ENCODE data around the gene ACBD3. TPM values are rescaled to one million over a fixed set of nuclear protein-coding genes. Genes with fewer than 3 reads are reported as not detected.
A peak's percentile ranks its signal among the peaks of the same experiment; 100 is the strongest.

Gene ACBD3
- total RNA-seq, 2 donors from 2014 or later: 44.7 to 59.8 TPM

GRCh38 chr1:226223157-226223785 is 36.7 kb upstream of the ACBD3 start, which contains the start of gene MIXL1:
MIXL1 (plus strand) TSS chr1:226223664; CDS start chr1:226223682, 18 bp downstream.
- H3K36me3 ChIP-seq: no peaks in the 10 kb centered on the region
- no peaks in the 10 kb centered on the region for H3K27me3 ChIP-seq (replicated peaks; ENCODE audit: insufficient read depth)
- no peak for ATAC-seq (ENCODE audit: insufficient number of reproducible peaks, low FRiP score, low read depth)
- H3K4me1 ChIP-seq (ENCODE audit: control insufficient read depth in 1 of 2, low read depth in 2 of 2): peaks cover 0 to 4% of the 10 kb centered on the region in 2 donors
- no peaks in the 10 kb centered on the region for H3K9me3 ChIP-seq
- no peak for TF ChIP-seq CTCF (IDR thresholded peaks at IDR 0.05)
- H3K27ac ChIP-seq: no peak within 1 kb of the TSS
- no peak for DNase-seq (ENCODE audit: low spot score)
- peak within 1 kb of the TSS; percentile 72 for H3K4me3 ChIP-seq

- H3K4me3 ChIP-seq: no peak overlapping the region
- no peak for ATAC-seq (ENCODE audit: insufficient number of reproducible peaks, low FRiP score, low read depth)
- H3K4me1 ChIP-seq (ENCODE audit: control insufficient read depth in 1 of 2, low read depth in 2 of 2): peaks cover 0 to 4% of the 10 kb centered on the region in 2 donors
- no peak for TF ChIP-seq CTCF (IDR thresholded peaks at IDR 0.05)
- no peaks in the 10 kb centered on the region for H3K36me3 ChIP-seq
- no peaks in the 10 kb centered on the region for H3K27me3 ChIP-seq (replicated peaks; ENCODE audit: insufficient read depth)
- no peak for DNase-seq (ENCODE audit: low spot score)
- H3K27ac ChIP-seq: no peak overlapping the region
- H3K9me3 ChIP-seq: no peaks in the 10 kb centered on the region
Measured at GRCh38 chr1:226222686-226223085, 36.1 kb upstream of the ACBD3 start.

DNA sequence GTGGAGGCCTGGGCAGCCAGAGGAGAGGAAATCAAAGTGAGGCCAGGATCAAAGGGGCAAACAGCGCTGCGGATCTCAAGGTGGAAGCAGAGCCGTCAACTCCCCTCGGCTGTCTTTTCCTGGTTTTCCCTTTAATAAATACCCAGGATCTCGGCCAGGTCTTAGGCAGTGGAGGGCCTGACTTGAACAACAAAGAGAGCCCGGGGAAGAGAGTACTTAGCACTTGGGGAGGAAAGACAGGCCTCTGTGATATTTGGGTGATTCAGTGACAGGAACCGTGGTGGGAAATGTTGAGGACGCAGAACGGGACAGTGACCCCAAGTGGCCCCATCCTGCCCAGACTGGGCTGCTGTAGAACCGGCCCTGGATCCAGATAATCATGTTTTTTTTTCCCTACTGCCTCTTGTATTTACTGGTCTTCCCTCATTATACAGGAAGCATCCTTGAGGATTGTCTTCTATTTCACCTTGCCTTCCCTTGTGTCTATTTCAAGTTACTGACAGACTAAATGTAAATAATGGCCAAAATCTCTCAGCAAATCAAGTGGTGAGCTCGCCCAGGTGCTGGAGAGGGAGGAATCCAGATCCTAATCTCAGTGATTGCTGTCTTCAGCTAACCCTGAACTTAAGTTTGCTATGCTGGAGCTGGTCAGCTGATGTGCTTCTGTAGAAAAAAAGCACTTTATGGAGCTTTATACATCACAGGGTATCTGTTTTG is 34.1 kb upstream of the ACBD3 start:
- H3K27me3 ChIP-seq (replicated peaks; ENCODE audit: insufficient read depth): no peaks in the 10 kb centered on the region
- no peak for TF ChIP-seq CTCF (IDR thresholded peaks at IDR 0.05)
- H3K9me3 ChIP-seq: no peaks in the 10 kb centered on the region
- DNase-seq (ENCODE audit: low spot score): no peak
- H3K27ac ChIP-seq: no peak overlapping the region
- no peak overlapping the region for H3K4me3 ChIP-seq
- H3K36me3 ChIP-seq: no peaks in the 10 kb centered on the region
- no peak for ATAC-seq (ENCODE audit: insufficient number of reproducible peaks, low FRiP score, low read depth)
- H3K4me1 ChIP-seq (ENCODE audit: control insufficient read depth in 1 of 2, low read depth in 2 of 2): peaks cover 0 to 4% of the 10 kb centered on the region in 2 donors

- Histone ChIP-seq H3K4me1 (ENCODE audit: control insufficient read depth in 1 of 2, low read depth in 2 of 2) (no peaks in the 10 kb centered on the region), H3K36me3 (no peaks in the 10 kb centered on the region), H3K27ac (no peak overlapping the region), H3K27me3 (replicated peaks; ENCODE audit: insufficient read depth) (no peaks in the 10 kb centered on the region), H3K9me3 (no peaks in the 10 kb centered on the region), H3K4me3 (no peak overlapping the region)
- no peak for ATAC-seq (ENCODE audit: insufficient number of reproducible peaks, low FRiP score, low read depth)
- DNase-seq (ENCODE audit: low spot score): no peak
- no peak for TF ChIP-seq CTCF (IDR thresholded peaks at IDR 0.05)
Measured at GRCh38 chr1:226217273-226217672, 30.7 kb upstream of the ACBD3 start.

- H3K27me3 ChIP-seq (replicated peaks; ENCODE audit: insufficient read depth): no peaks in the 10 kb centered on the region
- no peak overlapping the region for H3K27ac ChIP-seq
- no peaks in the 10 kb centered on the region for H3K9me3 ChIP-seq
- H3K4me3 ChIP-seq: no peak overlapping the region
- ATAC-seq (ENCODE audit: insufficient number of reproducible peaks, low FRiP score, low read depth): no peak
- H3K4me1 ChIP-seq (ENCODE audit: control insufficient read depth in 1 of 2, low read depth in 2 of 2): no peaks in the 10 kb centered on the region
- no peak for TF ChIP-seq CTCF (IDR thresholded peaks at IDR 0.05)
- no peaks in the 10 kb centered on the region for H3K36me3 ChIP-seq
- no peak for DNase-seq (ENCODE audit: low spot score)
Measured at GRCh38 chr1:226216056-226216455, 29.5 kb upstream of the ACBD3 start.

Data from thoracic aorta (tissue), 2 donors.